GM06990 (cell line): Measurements from ENCODE around the gene UNC80.
"Not testable (repeated sequence)": the region's sequence is repeated elsewhere in the genome, so short reads cannot be mapped to it uniquely, and the experiment has no call there.

Experiments used
- DNase-seq: peaks from one replicate; pipeline ENCODE4 v3.0.0-alpha.2; 2011; ENCODE audit not compliant: insufficient read length; ENCODE audit errors: extremely low read depth
- H3K27me3 ChIP-seq: replicated peaks from 2 replicates; pipeline ENCODE4 v1.6.0; 2011; ENCODE audit warnings: low read length; ENCODE audit not compliant: control insufficient read depth, insufficient read depth
- H3K36me3 ChIP-seq: 2 replicates; pipeline ENCODE4 v1.5.1; 2011; ENCODE audit warnings: low read length; ENCODE audit not compliant: control insufficient read depth, insufficient read depth
- H3K4me3 ChIP-seq: replicated peaks from 2 replicates; pipeline ENCODE4 v1.5.1; 2011; ENCODE audit warnings: low read depth, mild to moderate bottlenecking, control low read depth, low read length
- TF ChIP-seq, protein P1 (sequence below): IDR thresholded peaks from 2 replicates; pipeline ENCODE4 v1.5.1; 2011; ENCODE audit warnings: low read length, control low read depth, mild to moderate bottlenecking, inconsistent platforms; ENCODE audit not compliant: insufficient read depth, poor library complexity, severe bottlenecking

The UNC80 gene

DNA sequence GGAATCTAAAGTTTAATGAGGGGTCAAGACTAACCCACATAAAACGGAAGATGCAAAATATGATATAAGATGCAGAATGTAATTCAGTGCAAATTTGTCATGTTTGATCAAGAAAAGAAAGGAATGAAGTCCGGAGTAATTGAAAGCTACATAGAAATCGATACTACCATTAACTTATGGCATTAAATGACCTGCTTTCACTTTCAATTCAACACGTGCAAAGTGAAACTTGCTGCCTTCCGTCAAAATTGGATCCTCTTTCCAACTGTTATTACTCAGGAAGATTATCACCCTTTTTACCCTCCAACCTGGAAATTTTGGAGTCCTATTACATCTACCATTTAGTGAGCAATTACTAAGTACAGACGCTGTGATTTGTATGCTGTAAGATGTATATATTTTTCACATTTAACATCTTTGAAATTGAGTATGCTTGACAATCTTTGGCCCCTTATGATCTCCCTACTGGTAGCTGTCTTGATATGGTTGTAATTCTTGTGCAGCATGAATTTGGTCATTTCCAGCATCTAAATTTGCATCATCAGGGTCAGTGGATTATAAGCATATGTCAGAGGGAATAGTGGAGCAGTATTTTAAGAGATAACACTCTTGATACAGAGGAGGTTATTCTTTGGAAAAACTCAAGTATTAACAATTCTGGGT, 18.6 kb downstream of the UNC80 start:
- DNase-seq = no peak

GRCh38 chr2:209791151-209791550, 19.5 kb downstream of the UNC80 start:
- TF ChIP-seq, protein P1, sequence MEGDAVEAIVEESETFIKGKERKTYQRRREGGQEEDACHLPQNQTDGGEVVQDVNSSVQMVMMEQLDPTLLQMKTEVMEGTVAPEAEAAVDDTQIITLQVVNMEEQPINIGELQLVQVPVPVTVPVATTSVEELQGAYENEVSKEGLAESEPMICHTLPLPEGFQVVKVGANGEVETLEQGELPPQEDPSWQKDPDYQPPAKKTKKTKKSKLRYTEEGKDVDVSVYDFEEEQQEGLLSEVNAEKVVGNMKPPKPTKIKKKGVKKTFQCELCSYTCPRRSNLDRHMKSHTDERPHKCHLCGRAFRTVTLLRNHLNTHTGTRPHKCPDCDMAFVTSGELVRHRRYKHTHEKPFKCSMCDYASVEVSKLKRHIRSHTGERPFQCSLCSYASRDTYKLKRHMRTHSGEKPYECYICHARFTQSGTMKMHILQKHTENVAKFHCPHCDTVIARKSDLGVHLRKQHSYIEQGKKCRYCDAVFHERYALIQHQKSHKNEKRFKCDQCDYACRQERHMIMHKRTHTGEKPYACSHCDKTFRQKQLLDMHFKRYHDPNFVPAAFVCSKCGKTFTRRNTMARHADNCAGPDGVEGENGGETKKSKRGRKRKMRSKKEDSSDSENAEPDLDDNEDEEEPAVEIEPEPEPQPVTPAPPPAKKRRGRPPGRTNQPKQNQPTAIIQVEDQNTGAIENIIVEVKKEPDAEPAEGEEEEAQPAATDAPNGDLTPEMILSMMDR = no peak

More for the DNA sequence above, 18.6 kb downstream of the UNC80 start:
- Histone ChIP-seq H3K36me3 (no peaks in the 10 kb centered on the region), H3K4me3 (no peak overlapping the region), H3K27me3 (no peaks in the 10 kb centered on the region; the same call in 1 of the 2 replicates)
- TF ChIP-seq, protein P1 = no peak

GRCh38 chr2:209795425-209795824, 23.8 kb downstream of the UNC80 start:
- H3K4me3 ChIP-seq, DNase-seq, H3K27me3 ChIP-seq, H3K36me3 ChIP-seq: not testable (repeated sequence)

More at GRCh38 chr2:209791151-209791550, 19.5 kb downstream of the UNC80 start:
- Histone ChIP-seq H3K36me3 (no peaks in the 10 kb centered on the region), H3K27me3 (no peaks in the 10 kb centered on the region), H3K4me3 (no peak overlapping the region)
- no peak for DNase-seq

GRCh38 chr2:209805351-209805750, 33.7 kb downstream of the UNC80 start:
- no peak for DNase-seq
- TF ChIP-seq, protein P1 = no peak
- H3K27me3 ChIP-seq = no peaks in the 10 kb centered on the region
- H3K36me3 ChIP-seq = no peaks in the 10 kb centered on the region
- no peak overlapping the region for H3K4me3 ChIP-seq

DNA sequence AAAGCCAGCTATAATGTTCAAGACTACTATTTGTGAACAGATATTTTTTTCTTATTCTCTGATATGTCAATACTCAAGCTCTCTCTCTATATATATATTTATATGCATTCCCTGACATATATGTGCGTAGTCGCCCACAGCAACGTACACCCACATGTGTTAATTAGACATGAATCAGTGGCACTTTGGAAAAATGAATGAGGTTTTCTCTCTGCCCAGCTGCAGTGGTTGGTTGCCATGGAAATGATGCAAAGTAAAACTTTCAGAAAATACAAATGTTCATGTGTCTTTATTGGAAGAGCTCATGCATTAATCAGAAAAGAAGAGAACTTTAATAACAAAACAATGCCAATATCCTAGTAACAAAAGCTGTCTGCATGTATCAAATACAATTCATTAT, 34.7 kb downstream of the UNC80 start:
- Histone ChIP-seq H3K4me3 (no peak overlapping the region), H3K27me3 (no peaks in the 10 kb centered on the region), H3K36me3 (no peaks in the 10 kb centered on the region)
- TF ChIP-seq, protein P1 = no peak
- no peak for DNase-seq

DNA sequence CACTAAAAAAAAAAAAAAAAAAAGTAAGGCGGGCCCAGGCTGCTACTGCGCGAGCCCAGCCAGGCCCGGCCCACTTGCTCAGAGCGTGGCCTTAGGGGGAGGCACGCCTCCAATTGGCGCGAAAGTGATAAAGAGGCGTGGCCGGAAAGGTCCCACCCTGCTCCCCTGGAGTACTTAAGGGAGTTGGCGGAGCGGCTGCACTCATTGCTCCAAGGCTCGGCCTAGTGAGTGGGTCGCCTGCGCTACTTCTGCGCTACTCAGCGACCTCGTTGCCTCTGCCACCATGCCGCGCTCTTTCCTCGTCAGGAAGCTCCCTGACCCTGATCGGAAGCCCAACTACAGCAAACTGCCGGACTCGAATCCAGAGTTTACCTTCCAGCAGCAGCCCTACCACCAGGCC, 36.9 kb downstream of the UNC80 start:
- TF ChIP-seq, protein P1 = no peak

More for the DNA sequence above, 36.9 kb downstream of the UNC80 start:
- no peaks in the 10 kb centered on the region for H3K36me3 ChIP-seq
- H3K4me3 ChIP-seq = no peak overlapping the region
- no peak for DNase-seq
- H3K27me3 ChIP-seq = no peaks in the 10 kb centered on the region
